Measurements from ENCODE around the gene ASTN1.
"Not testable (repeated sequence)": the region's sequence is repeated elsewhere in the genome, so short reads cannot be mapped to it uniquely, and the experiment has no call there.

The ASTN1 gene

GRCh38 chr1:177106196-177106595 lies 58.3 kb downstream of the ASTN1 start:
- Mint-ChIP-seq H3K27me3 (ENCODE audit: low read depth) (no peaks in the 10 kb centered on the region), H3K27ac (no peak overlapping the region), H3K4me3 (no peak overlapping the region), H3K9me3 (no peaks in the 10 kb centered on the region), H3K4me1 (ENCODE audit: low read depth) (no peaks in the 10 kb centered on the region), H3K36me3 (ENCODE audit: low read depth) (no peaks in the 10 kb centered on the region)

DNA sequence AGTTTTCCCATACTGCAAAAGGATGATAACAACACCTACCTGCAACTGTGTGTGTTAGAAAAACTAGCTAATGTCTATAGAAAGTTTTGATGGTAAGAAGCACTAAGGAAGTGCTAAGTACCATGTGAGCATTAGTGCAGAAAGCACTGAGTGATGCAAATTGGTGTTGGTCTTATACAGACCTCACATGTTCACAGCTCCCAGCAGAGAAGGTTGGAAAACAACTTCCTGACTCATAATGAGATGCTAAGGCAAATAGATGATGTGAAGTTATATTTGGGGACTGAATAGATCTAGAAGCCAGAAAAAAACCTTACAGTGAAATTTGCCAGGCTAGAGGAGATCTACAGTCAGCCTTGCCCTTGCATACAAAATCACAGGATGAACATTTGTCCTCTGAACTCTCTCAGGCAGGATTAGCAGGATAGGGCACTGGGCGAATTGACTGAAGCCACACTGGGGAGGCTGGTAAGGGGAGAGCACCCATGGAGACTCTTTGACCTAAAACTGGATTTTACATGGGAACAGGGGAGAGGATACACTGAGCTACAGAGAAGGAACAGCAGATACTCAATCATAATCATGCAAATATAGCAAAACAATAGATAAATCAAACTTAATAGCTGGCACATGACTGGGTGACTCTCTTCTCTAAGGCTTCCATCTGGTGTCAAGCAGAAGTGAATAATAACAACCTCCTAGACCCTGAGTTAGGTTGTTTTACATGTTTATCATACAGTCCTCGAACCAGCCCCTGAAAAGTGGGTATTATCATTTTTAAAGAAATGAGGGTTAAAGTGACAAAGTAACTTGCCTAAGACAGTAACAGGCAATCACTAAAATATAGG lies 61.3 kb downstream of the ASTN1 start:
- no peaks in the 10 kb centered on the region for H3K36me3 Mint-ChIP-seq (ENCODE audit: low read depth)
- no peaks in the 10 kb centered on the region for H3K27me3 Mint-ChIP-seq (ENCODE audit: low read depth)
- no peaks in the 10 kb centered on the region for H3K9me3 Mint-ChIP-seq
- H3K27ac Mint-ChIP-seq: no peak overlapping the region
- H3K4me3 Mint-ChIP-seq: no peak overlapping the region
- H3K4me1 Mint-ChIP-seq (ENCODE audit: low read depth): no peaks in the 10 kb centered on the region

DNA sequence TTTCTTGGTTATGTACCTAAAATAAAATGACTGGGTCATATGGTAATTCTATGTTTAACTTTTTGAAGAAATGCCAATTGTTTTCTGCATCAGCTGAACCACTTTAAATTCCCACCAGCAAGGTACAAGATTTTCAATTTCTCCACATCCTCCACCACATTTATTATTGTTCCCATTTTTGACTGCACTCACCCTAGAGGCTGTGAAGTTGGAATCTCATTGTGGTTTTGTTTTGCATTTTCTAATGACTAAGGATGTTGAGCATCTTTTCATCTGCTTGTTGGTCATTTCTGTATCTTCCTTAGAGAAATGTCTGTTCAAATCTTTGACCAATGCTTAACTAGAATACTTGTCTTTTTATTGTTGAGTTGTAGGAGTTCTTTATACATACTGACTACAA lies 72.5 kb downstream of the ASTN1 start:
- H3K27ac Mint-ChIP-seq: no peak overlapping the region
- H3K27me3 Mint-ChIP-seq (ENCODE audit: low read depth): no peaks in the 10 kb centered on the region
- H3K36me3 Mint-ChIP-seq (ENCODE audit: low read depth): no peaks in the 10 kb centered on the region
- H3K4me3 Mint-ChIP-seq: no peak overlapping the region
- H3K9me3 Mint-ChIP-seq: peaks cover 5% of the 10 kb centered on the region
- no peaks in the 10 kb centered on the region for H3K4me1 Mint-ChIP-seq (ENCODE audit: low read depth)

DNA sequence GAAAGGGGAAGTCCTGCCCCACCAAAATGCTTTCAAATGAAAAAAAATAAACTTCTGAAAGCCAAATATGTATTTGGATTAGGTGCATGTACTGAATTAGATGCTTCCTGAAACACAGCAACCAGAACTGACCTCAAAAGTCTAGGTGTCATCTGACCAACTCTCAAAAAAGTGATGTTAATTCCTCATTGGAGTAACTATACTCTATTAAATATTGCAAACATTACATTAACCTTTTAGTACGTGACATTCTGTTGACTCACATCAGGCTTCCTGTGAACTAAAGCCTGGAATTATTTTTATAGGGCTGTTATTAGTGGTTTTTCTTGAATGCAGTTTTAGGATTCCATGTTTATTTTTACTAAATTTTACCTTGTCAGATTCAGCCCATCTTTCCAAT lies 73.5 kb downstream of the ASTN1 start:
- Mint-ChIP-seq H3K4me3 (no peak overlapping the region), H3K27ac (no peak overlapping the region), H3K4me1 (ENCODE audit: low read depth) (no peaks in the 10 kb centered on the region), H3K9me3 (no peaks in the 10 kb centered on the region), H3K36me3 (ENCODE audit: low read depth) (no peaks in the 10 kb centered on the region), H3K27me3 (ENCODE audit: low read depth) (no peaks in the 10 kb centered on the region)

GRCh38 chr1:177088966-177089365 lies 75.5 kb downstream of the ASTN1 start:
- Mint-ChIP-seq H3K4me3 (no peak overlapping the region), H3K27ac (no peak overlapping the region), H3K4me1 (ENCODE audit: low read depth) (no peaks in the 10 kb centered on the region), H3K36me3 (ENCODE audit: low read depth) (no peaks in the 10 kb centered on the region), H3K9me3 (no peaks in the 10 kb centered on the region), H3K27me3 (ENCODE audit: low read depth) (no peaks in the 10 kb centered on the region)

- Mint-ChIP-seq H3K27me3 (ENCODE audit: low read depth) (no peaks in the 10 kb centered on the region), H3K4me1 (ENCODE audit: low read depth) (no peaks in the 10 kb centered on the region), H3K27ac (no peak overlapping the region), H3K36me3 (ENCODE audit: low read depth) (no peaks in the 10 kb centered on the region), H3K9me3 (no peaks in the 10 kb centered on the region), H3K4me3 (no peak overlapping the region)
These were observed 81.4 kb downstream of the ASTN1 start for GRCh38 chr1:177082855-177083693.

DNA sequence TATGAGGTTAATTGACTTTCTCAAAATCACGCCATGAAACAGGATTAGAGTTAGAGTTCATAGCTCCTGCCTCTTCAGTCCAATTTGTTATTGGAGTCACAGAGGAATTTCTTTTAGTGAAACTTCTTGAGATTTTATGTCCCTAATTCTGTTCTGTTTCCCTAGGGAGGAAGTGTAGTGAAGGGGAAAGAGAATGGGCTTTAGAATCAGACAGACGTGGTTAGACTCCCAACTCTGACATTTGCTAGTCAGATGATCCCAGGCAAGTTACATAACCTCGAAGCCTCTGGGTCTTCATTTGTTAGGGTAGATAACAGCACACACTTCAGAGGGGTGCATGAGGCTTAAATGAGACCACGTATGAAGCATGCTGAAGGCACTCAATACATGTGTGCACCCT lies 83.9 kb downstream of the ASTN1 start:
- H3K27me3 Mint-ChIP-seq (ENCODE audit: low read depth): no peaks in the 10 kb centered on the region
- H3K9me3 Mint-ChIP-seq: no peaks in the 10 kb centered on the region
- H3K27ac Mint-ChIP-seq: no peak overlapping the region
- H3K36me3 Mint-ChIP-seq (ENCODE audit: low read depth): no peaks in the 10 kb centered on the region
- no peak overlapping the region for H3K4me3 Mint-ChIP-seq
- no peaks in the 10 kb centered on the region for H3K4me1 Mint-ChIP-seq (ENCODE audit: low read depth)

GRCh38 chr1:177077734-177078499 lies 86.6 kb downstream of the ASTN1 start:
- no peaks in the 10 kb centered on the region for H3K36me3 Mint-ChIP-seq (ENCODE audit: low read depth)
- no peak overlapping the region for H3K27ac Mint-ChIP-seq
- H3K9me3 Mint-ChIP-seq: no peaks in the 10 kb centered on the region
- H3K27me3 Mint-ChIP-seq (ENCODE audit: low read depth): no peaks in the 10 kb centered on the region
- H3K4me3 Mint-ChIP-seq: no peak overlapping the region
- no peaks in the 10 kb centered on the region for H3K4me1 Mint-ChIP-seq (ENCODE audit: low read depth)

GRCh38 chr1:177077006-177077405 lies 87.5 kb downstream of the ASTN1 start:
- no peak overlapping the region for H3K27ac Mint-ChIP-seq
- H3K9me3 Mint-ChIP-seq: no peaks in the 10 kb centered on the region
- no peak overlapping the region for H3K4me3 Mint-ChIP-seq
- no peaks in the 10 kb centered on the region for H3K4me1 Mint-ChIP-seq (ENCODE audit: low read depth)
- H3K27me3 Mint-ChIP-seq (ENCODE audit: low read depth): no peaks in the 10 kb centered on the region
- H3K36me3 Mint-ChIP-seq (ENCODE audit: low read depth): no peaks in the 10 kb centered on the region

- H3K27ac Mint-ChIP-seq; H3K4me1 Mint-ChIP-seq (ENCODE audit: low read depth); H3K4me3 Mint-ChIP-seq; H3K9me3 Mint-ChIP-seq; H3K27me3 Mint-ChIP-seq (ENCODE audit: low read depth); H3K36me3 Mint-ChIP-seq (ENCODE audit: low read depth): not testable (repeated sequence)
These were observed 89.7 kb downstream of the ASTN1 start for GRCh38 chr1:177074811-177075210.

DNA sequence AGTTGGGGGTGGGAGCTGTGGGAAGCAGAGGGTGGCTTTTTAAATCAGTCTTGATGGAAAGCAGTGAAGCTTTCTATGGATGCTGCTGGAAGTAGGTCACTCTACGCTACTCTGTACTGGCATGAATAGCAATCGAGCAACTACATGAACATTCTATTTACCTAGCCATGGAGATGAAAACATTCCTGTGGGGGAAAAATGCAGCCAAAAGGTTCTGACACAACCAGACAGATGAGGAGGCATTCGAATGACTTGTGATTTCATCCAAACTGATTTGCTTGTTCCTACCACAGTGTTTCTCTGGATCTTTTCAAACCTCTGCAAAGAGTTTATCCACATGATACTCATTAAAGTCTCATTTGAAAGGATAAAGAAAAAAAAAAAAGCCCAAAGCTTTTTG lies 95.0 kb downstream of the ASTN1 start:
- Mint-ChIP-seq H3K36me3 (ENCODE audit: low read depth) (no peaks in the 10 kb centered on the region), H3K4me1 (ENCODE audit: low read depth) (no peaks in the 10 kb centered on the region), H3K27me3 (ENCODE audit: low read depth) (no peaks in the 10 kb centered on the region), H3K27ac (no peak overlapping the region), H3K4me3 (no peak overlapping the region), H3K9me3 (no peaks in the 10 kb centered on the region)

- Mint-ChIP-seq H3K4me3 (no peak overlapping the region), H3K9me3 (no peaks in the 10 kb centered on the region), H3K27me3 (ENCODE audit: low read depth) (no peaks in the 10 kb centered on the region), H3K4me1 (ENCODE audit: low read depth) (no peaks in the 10 kb centered on the region), H3K36me3 (ENCODE audit: low read depth) (no peaks in the 10 kb centered on the region), H3K27ac (no peak overlapping the region)
These were observed 96.6 kb downstream of the ASTN1 start for GRCh38 chr1:177067752-177068410.

GRCh38 chr1:177065430-177065829 lies 99.1 kb downstream of the ASTN1 start:
- Mint-ChIP-seq H3K27ac (no peak overlapping the region), H3K36me3 (ENCODE audit: low read depth) (no peaks in the 10 kb centered on the region), H3K4me1 (ENCODE audit: low read depth) (no peaks in the 10 kb centered on the region), H3K9me3 (no peaks in the 10 kb centered on the region), H3K27me3 (ENCODE audit: low read depth) (no peaks in the 10 kb centered on the region), H3K4me3 (no peak overlapping the region)

DNA sequence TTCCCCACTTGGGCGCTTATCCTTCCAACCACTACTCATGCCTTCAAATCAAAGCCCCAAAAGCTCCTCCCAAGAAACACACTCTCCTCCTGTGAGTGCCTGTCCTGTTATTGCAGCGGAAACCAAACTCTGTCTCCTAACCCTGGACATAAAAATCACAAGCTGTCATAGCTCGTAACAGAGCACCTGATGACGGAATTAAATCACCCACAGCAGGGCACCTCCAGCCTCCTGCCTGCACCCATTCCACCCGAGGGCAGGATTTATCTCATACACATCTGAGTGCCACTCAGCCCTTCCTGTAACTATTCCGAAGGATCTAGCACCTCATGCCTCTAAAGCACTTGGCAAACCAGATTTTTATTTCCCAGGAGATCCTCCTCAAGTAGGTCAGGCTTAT lies 100.9 kb downstream of the ASTN1 start:
- H3K4me3 Mint-ChIP-seq: no peak overlapping the region
- no peaks in the 10 kb centered on the region for H3K27me3 Mint-ChIP-seq (ENCODE audit: low read depth)
- H3K4me1 Mint-ChIP-seq (ENCODE audit: low read depth): no peaks in the 10 kb centered on the region
- no peak overlapping the region for H3K27ac Mint-ChIP-seq
- H3K36me3 Mint-ChIP-seq (ENCODE audit: low read depth): no peaks in the 10 kb centered on the region
- no peaks in the 10 kb centered on the region for H3K9me3 Mint-ChIP-seq

Data from T-helper 1 cell treated with Interleukin-12 subunit alpha and Interleukin-12 subunit beta and Interleukin-4 antibody, amounts not matched to agents 30 μg/mL and 1 μg/mL, for 36 hours (primary cell).